DND-41 (cell line): Measurements from ENCODE around the gene PREX1.

Source experiments
- ATAC-seq: fragments of 200-7000 bp; cut with Tn5 transposase; 3 replicates; pipeline ENCODE4 v1.9.1; 2021; ENCODE audit warnings: low read depth; ENCODE audit not compliant: insufficient read depth
- DNase-seq: peaks from one replicate; pipeline ENCODE4 v3.0.0-alpha.2; 2020
- H2AFZ ChIP-seq: 2 replicates; pipeline ENCODE4 v1.6.0; 2012; ENCODE audit warnings: low read depth, low read length
- H3K27ac ChIP-seq: 2 replicates; pipeline ENCODE4 v1.5.1; 2012; ENCODE audit warnings: low read length, inconsistent platforms
- H3K27me3 ChIP-seq: fragments of 200-600 bp; sonication (generic); 2 replicates; pipeline ENCODE4 v1.6.0; 2012; ENCODE audit warnings: low read length, mild to moderate bottlenecking, inconsistent platforms; ENCODE audit not compliant: insufficient read depth, poor library complexity
- H3K36me3 ChIP-seq: 2 replicates; pipeline ENCODE4 v1.5.1; 2012; ENCODE audit warnings: low read length, inconsistent platforms; ENCODE audit not compliant: insufficient read depth
- H3K4me1 ChIP-seq: 2 replicates; pipeline ENCODE4 v1.5.1; 2012; ENCODE audit warnings: mild to moderate bottlenecking, low read length; ENCODE audit not compliant: insufficient read depth
- H3K4me2 ChIP-seq: 2 replicates; pipeline ENCODE4 v1.6.0; 2012; ENCODE audit warnings: mild to moderate bottlenecking, moderate library complexity, low read length, inconsistent platforms; ENCODE audit not compliant: insufficient read depth
- H3K4me3 ChIP-seq, 2 experiments: fragments of 200-600 bp in 1 of 2; shearing (Covaris generic) in 1 of 2; 2 replicates each; pipeline ENCODE4 v1.5.1; 2012 to 2016; ENCODE audit warnings: inconsistent platforms in 2 of 2, low read length in 2 of 2, mild to moderate bottlenecking in 2 of 2, low read depth in 1 of 2, moderate library complexity in 1 of 2
- H3K79me2 ChIP-seq: 2 replicates; pipeline ENCODE4 v1.6.0; 2012; ENCODE audit warnings: low read length, inconsistent platforms; ENCODE audit not compliant: insufficient read depth
- H3K9ac ChIP-seq: 2 replicates; pipeline ENCODE4 v1.6.0; 2012; ENCODE audit warnings: low read depth, mild to moderate bottlenecking, inconsistent platforms, low read length, moderate library complexity
- H3K9me3 ChIP-seq: 2 replicates; pipeline ENCODE4 v1.5.1; 2012; ENCODE audit warnings: low read length, moderate library complexity, mild to moderate bottlenecking, inconsistent platforms; ENCODE audit not compliant: insufficient read depth, severe bottlenecking
- H4K20me1 ChIP-seq: 2 replicates; pipeline ENCODE4 v1.6.0; 2012; ENCODE audit warnings: low read length; ENCODE audit not compliant: insufficient read depth
- EZH2 ChIP-seq: IDR thresholded peaks from 3 replicates; pipeline ENCODE4 v1.6.1; 2012; ENCODE audit warnings: borderline replicate concordance, low read depth, mild to moderate bottlenecking, moderate library complexity, low read length, inconsistent platforms; ENCODE audit not compliant: severe bottlenecking
- TF ChIP-seq, protein P1 (sequence below): IDR thresholded peaks from 2 replicates; pipeline ENCODE4 v1.5.1; 2012; ENCODE audit warnings: borderline replicate concordance, low read length, moderate library complexity, mild to moderate bottlenecking; ENCODE audit not compliant: poor library complexity, severe bottlenecking; ENCODE audit errors: extremely low read depth

Gene PREX1

GRCh38 chr20:48597521-48598302 lies 230.1 kb downstream of the PREX1 start:
- H2AFZ ChIP-seq = no peak overlapping the region
- no peak overlapping the region for H3K4me3 ChIP-seq
- DNase-seq (no peak), ATAC-seq (no peak)
- no peaks in the 10 kb centered on the region for H3K36me3 ChIP-seq
- H3K4me1 ChIP-seq = no peaks in the 10 kb centered on the region
- no peak overlapping the region for H3K4me2 ChIP-seq
- no peaks in the 10 kb centered on the region for H3K9me3 ChIP-seq
- no peaks in the 10 kb centered on the region for H3K79me2 ChIP-seq
- peaks cover 4% of the 10 kb centered on the region; the same call in 1 of the 2 replicates for H4K20me1 ChIP-seq
- H3K27me3 ChIP-seq = peaks cover 4% of the 10 kb centered on the region
- no peak overlapping the region for H3K27ac ChIP-seq
- H3K9ac ChIP-seq = no peak overlapping the region
- no peak for TF ChIP-seq EZH2
- TF ChIP-seq, protein P1, sequence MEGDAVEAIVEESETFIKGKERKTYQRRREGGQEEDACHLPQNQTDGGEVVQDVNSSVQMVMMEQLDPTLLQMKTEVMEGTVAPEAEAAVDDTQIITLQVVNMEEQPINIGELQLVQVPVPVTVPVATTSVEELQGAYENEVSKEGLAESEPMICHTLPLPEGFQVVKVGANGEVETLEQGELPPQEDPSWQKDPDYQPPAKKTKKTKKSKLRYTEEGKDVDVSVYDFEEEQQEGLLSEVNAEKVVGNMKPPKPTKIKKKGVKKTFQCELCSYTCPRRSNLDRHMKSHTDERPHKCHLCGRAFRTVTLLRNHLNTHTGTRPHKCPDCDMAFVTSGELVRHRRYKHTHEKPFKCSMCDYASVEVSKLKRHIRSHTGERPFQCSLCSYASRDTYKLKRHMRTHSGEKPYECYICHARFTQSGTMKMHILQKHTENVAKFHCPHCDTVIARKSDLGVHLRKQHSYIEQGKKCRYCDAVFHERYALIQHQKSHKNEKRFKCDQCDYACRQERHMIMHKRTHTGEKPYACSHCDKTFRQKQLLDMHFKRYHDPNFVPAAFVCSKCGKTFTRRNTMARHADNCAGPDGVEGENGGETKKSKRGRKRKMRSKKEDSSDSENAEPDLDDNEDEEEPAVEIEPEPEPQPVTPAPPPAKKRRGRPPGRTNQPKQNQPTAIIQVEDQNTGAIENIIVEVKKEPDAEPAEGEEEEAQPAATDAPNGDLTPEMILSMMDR = no peak

DNA sequence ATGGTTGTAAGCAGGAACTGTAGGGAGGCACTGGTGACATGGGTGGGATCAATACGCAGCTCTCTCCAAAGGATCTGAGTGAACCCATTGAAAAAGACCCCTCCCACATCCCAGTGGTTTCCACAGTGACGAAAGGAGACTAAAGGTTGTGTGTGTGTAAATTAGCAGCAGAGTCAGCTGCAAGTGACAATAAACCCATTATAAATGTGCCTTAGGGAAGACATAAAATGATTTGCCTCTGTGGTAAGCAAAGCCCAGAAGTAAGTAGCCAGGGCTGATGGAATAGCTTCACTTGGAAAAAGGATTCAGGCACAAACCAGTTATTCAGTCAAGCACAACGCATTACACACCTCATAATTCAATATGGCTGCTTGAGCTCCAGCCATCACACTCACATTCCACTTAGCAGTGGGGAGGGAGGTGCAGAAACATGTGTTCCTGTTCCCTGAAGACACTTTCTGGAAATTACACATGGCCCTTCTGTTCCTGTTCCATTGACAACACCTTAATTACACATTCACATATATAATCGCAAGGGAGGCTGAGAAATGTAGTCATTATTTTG lies 231.4 kb downstream of the PREX1 start:
- H3K4me1 ChIP-seq = no peaks in the 10 kb centered on the region

DNA sequence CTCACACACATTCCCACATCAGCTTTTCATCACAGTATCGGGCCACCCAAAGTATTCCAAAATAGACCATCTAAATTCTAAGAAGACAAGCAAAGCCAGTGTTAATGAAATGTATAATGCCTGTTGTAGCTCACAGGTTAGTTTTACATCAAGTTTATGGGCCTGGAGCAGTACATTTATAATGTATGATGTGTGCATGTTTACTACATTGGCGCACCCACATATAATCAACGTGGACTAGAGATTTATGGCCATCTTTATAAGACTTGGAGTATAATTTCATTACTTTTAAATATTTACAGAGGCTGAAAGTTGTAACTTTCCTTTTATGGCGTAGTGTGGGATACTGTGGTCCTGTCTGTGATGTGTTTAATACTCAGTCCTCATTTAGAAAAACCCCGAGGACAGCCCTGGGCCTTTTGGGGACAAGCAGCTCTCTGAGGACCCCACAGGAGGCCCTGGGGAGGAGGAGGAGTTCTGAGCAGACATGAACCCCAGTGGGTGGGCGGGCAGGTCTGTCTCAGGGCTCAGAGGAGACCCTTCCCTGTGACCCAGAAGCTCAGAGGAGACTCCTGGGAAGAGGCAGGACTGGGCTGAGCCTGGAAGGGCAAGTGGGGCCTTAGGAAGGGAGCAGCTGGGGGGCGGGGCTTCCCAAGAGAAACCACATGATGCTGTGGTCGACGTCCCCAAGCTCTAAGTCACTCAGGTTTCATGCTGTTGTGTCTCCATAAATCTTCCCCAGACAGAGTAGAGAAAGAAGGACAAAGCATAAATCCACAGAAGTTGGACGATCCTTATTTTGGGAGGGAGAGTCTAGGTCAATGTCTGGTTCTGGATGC lies 232.1 kb downstream of the PREX1 start:
- no peak overlapping the region for H3K9ac ChIP-seq
- peaks cover 4% of the 10 kb centered on the region for H3K27me3 ChIP-seq
- H3K4me1 ChIP-seq = no peaks in the 10 kb centered on the region
- peaks cover 4% of the 10 kb centered on the region; the same call in 1 of the 2 replicates for H4K20me1 ChIP-seq
- H3K79me2 ChIP-seq = no peaks in the 10 kb centered on the region
- no peak overlapping the region for H3K4me2 ChIP-seq
- DNase-seq (no peak), ATAC-seq (no peak)
- no peak overlapping the region for H3K4me3 ChIP-seq
- no peak overlapping the region for H2AFZ ChIP-seq
- no peak overlapping the region for H3K27ac ChIP-seq
- no peaks in the 10 kb centered on the region for H3K9me3 ChIP-seq
- TF ChIP-seq EZH2 = no peak
- TF ChIP-seq, protein P1 = no peak
- H3K36me3 ChIP-seq = no peaks in the 10 kb centered on the region

More for the DNA sequence above, 231.4 kb downstream of the PREX1 start:
- no peak overlapping the region for H3K9ac ChIP-seq
- no peaks in the 10 kb centered on the region for H3K9me3 ChIP-seq
- H3K27ac ChIP-seq = no peak overlapping the region
- H3K79me2 ChIP-seq = no peaks in the 10 kb centered on the region
- H3K27me3 ChIP-seq = peaks cover 4% of the 10 kb centered on the region
- no peak overlapping the region for H2AFZ ChIP-seq
- H3K4me3 ChIP-seq = no peak overlapping the region
- no peak for ATAC-seq
- H3K4me2 ChIP-seq = no peak overlapping the region
- DNase-seq = no peak
- H3K36me3 ChIP-seq = no peaks in the 10 kb centered on the region
- no peak for TF ChIP-seq EZH2
- peaks cover 4% of the 10 kb centered on the region; the same call in 1 of the 2 replicates for H4K20me1 ChIP-seq
